ENCODE results near the gene NEGR1.
"Not testable (repeated sequence)": the region's sequence is repeated elsewhere in the genome, so short reads cannot be mapped to it uniquely, and the experiment has no call there.

NEGR1 gene

DNA sequence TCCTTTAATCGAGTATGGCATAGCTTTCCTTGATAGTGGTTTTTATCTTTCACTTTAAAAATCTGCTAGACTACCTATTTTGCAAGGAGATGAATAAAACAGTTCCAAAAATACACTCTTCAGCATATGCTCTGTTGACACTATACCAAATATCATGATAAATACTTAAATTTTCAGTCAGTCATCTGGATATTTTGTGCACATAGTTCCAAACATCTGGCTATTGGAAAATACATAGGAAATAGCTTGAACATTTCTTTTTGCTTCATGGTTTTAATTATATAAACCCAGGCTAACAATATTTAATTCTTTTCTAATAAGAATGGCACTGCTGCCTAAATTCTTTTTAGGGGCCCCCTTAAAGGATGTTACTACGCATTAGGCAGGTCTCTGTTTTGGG, 342.1 kb downstream of the NEGR1 start:
- no peak for DNase-seq

DNA sequence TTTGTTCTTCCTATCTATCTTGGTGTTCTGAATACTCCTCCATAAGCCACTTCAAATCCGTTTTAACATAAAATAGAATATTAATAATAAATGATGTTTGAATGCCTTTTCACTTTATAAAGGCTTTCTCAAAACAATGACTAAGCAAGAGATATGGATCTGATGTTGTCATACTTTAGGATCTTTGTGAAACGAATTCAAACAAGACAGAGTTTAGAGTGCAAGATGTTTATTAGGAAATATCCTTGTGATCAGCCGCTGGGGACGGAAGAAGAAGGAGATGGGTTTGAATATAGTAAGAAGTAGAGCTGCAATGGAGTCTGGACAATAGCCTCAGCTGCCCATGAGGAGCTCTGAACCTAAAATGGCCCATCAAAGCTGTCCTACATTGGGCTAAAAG, 351.8 kb downstream of the NEGR1 start:
- DNase-seq, result peak; percentile 6

DNA sequence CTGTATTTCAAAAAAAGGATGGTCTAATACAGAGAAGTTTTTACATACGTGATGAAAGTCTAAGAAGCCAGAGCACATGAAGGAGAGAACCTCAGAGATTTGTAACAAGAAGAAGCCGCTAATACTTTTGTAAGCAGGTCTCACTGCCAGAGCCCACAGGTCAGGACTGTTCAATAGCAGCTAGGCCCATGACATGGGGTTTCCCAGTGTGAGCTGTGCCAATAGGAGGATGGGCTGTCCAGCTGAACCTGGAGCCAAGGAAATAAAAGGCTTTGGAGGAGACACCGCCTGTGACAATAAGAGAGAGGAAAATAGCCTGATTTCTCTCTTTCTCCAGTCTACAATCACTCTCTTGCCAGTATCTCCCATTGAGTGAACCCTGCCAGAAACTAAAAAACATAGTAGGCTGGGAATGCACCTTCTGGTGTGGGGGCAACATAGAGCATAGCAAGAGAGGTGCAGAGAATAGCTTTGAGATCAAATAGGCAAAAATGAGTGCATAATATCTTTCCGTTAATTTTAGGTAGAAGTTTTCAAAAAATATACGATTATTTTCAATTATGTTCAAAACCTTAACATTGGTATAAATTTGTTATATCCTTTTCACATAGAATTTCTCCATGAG, 360.3 kb downstream of the NEGR1 start:
- DNase-seq, result no peak

DNA sequence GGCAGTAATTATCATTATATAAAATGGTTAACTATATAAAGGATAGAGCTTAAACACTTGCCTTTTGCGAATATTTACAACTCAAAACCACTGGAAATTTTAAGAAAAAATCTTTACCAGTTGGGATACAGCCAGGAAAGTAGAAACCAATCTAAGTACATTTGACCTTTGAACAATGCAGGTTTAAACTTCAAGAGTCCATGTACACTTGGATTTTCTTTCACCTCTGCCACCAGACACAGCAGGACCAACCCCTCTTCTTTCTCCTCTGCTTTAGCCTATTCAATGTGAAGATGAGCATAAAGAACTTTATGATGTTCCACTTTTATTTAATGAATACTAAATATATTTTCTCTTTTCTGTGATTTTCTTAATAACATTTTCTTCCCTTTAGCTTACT, 361.1 kb downstream of the NEGR1 start:
- no peak for DNase-seq

DNA sequence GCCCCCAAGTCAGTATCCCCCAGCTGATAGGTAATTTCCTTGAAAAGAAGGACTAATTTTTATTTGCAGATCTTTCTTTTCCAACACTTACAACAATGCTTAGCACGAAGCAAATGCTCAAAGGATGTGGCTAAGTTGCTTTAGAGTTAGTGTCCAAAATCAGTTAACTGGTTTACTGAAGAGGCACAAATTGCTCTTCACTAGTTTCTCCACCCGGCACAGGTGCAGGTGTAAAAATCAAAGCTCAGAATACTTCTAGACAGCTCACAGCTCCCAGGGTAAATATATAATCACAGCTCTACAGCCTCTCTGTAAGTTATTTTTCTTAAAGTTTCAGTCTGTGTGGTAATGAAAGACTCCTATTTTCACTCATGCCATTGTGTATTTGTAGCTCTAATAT, 361.8 kb downstream of the NEGR1 start:
- DNase-seq, result no peak

DNA sequence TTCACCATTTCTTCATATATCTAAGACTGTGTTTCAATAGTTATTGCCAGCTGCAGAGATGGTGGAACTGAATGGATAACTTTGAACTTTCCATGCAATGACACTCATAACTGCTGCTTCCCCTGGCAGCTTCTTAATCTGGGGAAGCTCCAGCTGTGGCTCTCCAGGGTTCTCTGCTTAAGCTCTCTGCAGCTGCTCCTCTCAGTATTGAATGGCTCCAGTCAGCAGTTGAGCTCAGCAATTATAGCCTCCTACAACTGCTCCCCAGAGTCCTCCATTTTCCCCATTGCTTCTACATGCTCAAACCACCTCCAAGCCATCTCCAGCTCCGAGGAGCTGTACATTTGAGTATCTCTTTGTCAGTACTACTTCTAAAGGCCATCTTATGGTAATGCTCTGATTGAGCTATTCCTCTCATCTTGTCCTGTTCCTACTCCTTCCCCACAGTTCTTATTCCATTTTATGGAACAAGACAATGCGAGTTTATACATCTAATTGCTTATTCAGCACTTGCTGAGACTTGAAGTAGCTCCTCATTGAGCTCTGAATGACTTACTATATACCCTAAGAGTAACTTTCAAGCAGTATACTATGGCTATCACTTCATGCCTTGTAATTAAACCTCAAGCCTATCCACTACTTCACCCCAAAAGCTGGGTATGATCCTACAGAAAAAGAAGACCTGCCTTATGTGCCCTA, 362.4 kb downstream of the NEGR1 start:
- DNase-seq, result no peak

DNA sequence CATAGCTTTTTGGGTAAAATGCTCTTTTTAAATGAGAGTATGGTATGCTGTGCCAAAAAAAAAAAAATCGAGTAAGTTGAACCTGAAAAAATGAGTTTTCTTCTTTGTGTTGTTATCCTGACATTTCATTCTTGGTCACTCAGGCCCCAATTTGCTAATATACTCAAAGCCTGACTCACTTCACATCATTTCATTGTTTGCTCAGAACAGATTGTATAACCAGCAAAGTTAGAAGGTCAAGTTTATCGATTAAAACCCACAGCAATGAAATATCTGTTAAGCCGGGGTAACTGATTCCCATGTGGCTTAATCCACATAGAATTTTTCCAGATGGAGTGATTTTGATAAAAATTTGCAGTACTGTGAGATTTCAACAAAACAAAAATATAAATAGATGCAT, 363.7 kb downstream of the NEGR1 start:
- no peak for DNase-seq

DNA sequence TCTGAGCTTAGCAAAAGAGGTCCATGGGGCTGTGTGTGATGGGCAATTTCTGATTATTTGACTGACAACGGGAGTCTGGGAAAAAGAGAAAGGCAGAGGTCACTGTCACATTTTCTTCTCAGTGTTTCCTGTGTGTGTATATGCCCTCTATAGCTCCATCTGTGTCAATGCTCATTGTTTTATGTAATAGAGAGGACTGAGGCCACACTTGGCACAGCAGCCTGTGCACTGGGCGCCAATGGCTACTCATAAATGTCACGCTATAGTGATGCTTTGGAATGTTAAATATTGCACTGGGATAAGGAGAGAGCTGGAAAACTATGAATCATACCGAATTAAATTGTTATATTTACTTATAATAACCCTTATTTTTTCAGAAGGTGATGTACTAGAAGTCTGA, 365.4 kb downstream of the NEGR1 start:
- no peak for DNase-seq

DNA sequence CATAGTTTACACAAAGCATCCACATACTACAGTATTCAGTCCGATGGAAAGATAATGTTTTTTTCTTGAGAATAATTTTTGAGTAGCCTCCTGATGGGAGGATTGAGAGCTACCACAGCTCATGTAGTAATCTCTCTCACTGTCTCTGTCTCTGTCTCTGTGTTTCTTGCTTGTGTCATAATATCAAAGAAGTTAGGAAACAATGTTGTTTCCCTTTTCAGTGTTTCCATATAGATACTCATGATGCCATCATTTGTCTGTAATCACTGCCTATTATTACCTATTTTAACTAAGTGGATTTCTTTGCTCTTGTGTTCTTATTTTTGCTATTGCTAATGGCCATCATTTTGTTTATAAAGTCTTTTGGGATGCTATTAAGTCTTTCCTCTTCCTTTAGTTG, 367.7 kb downstream of the NEGR1 start:
- no peak for DNase-seq

DNA sequence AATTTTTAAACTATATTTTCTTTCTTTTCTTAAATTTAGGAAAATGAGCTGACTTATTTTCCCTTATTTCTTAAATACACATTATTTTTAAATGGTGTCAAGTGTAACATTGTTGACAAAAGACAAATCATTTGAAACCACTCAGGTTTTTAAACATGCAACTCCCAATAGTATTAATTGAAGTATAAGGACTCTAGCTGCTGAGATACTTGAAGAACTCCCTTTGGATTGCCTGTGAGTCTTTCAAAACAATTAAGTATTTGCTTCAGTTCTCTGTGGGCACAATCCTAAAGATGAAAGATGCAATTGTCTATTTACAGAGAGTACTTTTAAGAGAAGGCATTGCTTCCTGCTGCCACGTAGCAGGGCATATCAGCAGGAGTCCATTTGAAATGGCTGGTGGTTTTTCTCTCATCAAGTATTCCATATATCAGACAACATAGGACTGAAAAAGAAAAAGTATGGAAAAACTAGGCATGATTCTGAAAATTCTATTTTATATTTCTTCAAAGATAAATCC, 373.4 kb downstream of the NEGR1 start:
- no peak for DNase-seq

DNA sequence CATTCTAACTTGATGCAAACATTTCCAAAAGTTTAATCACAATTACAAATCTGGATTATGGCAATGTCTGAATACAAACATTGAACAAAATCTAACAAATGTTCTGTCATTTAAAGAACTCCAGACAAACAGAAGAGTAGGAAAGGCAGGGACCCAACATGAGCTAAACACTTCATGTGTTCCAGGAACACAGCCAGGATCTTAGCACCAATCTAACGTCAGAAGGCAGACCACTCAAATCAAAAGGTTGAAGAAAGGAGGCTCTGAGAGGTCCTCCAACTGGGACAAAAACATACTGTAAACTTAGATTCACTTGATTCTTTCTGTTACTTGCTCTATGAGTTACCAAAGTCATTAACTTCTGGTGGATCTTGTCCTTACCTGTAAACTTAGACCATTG, 374.0 kb downstream of the NEGR1 start:
- DNase-seq, result no peak

DNA sequence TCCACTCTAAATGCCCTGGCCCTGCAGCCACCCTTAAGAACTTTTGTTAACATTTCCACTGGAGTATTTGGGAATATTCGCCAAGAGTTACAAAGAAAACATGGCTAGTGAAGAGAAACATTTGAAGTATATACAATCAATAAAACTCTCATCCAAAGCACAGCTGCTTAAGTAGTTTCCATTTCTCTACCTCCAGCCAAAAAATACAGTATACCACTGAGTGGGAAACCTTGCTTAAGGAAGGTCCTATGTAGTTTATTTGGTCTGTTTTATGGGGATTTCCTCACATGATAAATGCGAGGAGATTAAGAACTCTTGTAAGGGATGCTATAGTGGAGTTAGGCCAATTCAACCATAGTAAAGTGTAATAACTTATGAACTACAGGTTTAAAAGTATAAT, 382.5 kb downstream of the NEGR1 start:
- no peak for DNase-seq

DNA sequence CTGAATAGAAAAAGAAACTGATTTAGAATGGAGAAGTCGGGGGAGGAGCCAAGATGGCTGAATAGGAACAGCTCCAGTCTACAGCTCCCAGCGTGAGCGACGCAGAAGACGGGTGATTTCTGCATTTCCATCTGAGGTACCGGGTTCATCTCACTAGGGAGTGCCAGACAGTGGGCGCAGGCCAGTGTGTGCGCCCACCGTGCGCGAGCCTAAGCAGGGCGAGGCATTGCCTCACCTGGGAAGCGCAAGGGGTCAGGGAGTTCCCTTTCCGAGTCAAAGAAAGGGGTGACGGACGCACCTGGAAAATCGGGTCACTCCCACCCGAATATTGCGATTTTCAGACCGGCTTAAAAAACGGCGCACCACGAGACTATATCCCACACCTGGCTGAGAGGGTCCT, 394.2 kb downstream of the NEGR1 start:
- DNase-seq, result not testable (repeated sequence)

DNA sequence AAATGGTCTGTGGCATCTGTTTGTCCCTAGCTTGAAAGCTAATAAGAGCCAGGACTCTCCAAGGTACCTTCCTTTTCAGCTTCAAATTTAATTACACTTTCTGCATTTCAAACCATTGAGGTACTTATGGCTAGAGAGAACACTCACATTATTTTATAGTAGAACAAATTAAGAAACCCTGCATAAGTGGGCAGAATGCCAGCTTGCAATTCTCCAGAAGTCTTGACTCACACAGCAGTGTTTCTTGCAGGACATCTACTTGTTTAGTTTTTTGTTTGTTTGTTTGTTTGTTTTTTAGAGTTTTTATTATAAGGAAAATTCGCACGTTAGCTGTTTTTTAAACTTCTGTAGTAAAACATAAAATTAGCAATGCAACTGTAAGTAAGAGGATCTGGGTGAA, 397.2 kb downstream of the NEGR1 start:
- DNase-seq, result no peak

DNA sequence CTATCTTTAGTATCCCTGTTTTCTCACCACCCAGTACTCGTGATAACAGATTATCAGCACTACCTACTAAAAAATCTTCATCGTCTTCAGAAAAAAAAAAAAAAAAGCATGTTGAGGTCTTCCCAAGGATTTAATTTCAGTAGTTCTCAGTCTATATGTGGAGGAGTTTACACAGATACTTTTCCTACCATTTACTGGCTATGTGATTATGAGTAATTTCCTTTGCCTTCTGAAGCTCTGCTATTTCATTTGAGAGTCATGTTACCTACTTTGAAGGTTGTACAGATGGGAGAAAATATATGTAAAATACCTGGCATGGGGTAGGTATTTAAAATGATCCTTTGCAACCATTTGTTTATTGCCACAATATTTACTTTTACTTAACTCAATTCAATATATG, 399.7 kb downstream of the NEGR1 start:
- DNase-seq, result no peak

DNA sequence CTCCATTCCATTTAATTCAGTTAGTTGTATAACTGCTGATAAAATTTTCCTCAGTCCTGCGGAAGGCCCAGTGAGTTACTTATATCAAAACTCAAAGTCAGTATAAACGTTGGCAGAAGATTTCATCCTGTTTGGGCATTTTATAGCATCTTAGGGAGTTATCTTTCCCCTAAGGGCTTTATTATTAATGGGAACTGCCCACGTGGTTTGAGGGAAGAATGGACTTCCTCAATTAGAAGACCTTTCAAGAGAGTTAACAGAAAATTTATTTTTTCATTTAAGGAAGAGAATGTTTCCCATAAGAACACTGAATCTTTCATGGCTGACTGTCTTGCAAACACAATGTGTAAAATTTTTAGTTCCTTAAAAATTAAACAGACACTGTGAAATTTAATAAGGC, 400.1 kb downstream of the NEGR1 start:
- no peak for DNase-seq

DNA sequence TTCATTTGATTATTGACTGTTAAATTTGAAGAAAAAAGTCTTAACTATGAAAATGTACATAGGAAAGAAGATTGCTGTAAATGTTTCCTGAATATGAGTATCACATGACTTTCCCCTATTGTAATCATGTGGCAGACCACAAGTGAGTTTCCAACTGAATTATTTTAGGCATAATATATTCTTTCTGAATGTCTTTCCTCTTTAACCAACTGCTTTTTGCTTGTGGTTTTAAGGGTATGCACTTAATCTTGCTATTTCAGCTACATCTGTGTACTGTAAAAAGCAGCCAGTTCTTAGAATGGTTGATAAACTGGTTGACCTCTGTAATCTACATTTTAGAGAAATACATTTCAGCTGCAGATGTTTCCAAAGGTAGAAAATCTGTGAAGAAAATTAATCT, 400.7 kb downstream of the NEGR1 start:
- peak; percentile 19 for DNase-seq

DNA sequence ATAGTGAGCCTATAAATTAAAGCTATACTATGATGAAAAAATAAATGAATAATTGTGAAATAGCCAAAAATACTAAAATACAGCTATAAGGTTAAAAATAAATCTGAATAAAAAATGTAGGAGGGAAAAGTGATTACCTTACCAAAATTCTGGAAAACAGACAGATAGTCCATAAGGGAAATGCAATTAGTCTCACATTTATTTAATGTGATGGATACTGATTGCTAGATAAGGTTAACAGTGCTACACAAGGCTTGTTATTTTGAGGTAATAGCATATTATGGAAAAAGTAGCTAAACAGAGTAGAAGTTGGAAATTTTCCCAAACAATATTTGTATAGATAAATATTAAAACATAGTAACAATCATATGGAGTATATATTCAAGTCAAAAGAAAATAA, 413.0 kb downstream of the NEGR1 start:
- DNase-seq, result no peak

DNA sequence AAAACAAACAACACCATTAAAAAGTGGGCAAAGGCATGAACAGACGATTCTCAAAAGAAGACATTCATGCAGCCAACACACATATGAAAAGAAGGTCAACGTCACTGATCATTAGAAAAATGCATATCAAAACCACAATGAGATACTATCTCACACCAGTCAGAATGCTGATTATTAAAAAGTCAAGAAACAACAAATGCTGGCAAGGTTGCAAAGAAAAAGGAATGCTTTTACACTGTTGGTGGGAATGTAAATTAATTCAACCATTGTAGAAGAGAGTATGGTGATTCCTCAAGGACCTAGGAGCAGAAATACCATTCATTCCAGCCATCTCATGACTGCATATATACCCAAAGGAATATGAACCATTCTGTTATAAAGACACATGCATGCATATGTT, 419.6 kb downstream of the NEGR1 start:
- peak; percentile 42 for DNase-seq

DNA sequence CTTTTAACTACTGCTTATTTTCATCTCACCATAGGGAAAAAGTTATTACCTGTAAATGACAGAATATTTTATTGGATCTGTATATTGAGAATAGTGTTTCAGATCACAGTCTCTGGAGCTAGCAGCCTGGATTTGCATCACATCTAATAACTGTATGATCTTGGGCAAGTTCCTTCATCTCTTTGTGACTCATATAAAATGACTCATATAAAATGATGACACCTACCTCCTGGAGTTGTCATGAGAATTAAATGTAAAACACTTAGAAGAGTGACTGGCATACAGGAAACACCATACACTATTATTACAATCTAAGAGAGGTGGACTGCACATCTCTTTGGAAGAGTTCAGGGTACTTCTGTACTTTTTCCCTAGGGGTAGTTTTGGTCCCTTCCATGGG, 421.3 kb downstream of the NEGR1 start:
- DNase-seq, result peak; percentile 86

DNA sequence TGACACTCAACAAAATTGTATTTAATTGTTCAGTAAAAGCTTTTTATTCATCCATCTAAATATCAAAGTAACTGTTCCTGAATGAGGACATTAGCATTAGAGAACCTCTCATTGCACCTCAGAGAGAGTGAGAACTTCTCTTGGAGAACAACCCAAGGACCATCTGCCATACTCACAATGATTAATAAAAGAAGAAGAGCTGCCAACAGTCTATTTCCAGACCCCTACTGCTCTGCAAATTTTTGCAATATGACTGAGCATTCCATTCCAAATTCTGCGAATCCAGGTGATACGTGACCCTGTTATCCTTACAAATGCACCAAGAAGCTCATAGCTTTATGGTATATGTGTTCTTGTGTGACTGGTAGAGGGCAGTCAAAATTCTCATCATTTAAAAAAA, 422.5 kb downstream of the NEGR1 start:
- DNase-seq, result no peak

DNA sequence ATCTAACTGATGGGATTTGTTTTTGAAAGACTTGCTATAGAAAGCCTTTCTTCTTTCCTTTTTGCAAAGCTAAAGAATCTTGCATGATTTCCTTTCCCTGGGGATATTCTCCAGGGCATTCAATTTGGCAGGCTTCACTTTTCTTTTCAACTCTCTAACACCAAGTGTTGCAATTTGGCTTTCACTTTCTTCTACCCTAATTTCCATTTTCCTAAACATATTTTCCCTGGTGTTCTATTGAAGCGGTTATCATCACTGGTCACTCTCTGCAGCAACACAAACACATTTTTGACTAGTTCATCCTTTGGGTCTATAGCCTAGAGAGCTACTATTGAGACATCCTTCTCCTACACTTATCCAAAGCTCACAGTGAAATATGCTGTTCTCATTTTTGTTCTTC, 424.5 kb downstream of the NEGR1 start:
- DNase-seq, result peak; percentile 48

DNA sequence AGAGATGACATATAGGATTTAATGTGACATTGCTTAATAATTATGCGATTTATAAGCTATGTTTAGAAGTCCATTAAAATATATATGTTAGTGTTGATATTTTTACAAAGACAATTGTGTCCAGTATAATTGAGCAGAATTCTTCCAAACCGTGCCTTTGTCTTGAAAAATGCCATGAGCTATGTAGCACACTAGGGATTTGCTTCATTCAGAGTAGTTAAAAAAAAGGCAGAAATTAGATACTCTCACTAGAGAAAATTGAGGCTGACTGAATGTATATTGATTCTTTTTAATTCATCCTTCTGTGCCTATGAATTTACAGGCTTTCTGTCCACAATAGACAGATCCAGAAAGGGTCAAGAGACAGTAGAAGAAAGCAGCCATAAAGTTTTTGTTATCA, 429.0 kb downstream of the NEGR1 start:
- no peak for DNase-seq

DNA sequence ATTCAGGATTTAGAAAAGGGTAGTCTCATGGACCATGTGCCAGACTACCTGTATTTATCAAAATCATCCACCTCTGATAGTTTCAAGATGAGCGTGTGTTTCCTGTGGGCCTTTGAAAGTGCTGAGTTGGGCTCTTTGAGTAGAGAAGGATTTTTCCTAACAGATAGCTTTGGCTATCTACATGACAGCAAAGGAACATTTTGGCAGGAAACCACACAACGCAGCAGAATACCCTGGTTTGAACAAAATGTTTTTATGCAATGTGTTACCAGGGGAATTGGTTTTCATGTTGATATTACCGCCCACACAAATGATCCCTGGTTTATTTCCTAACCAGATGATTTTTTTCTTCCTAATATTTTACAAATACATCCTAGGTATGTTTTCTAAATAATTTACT, 431.4 kb downstream of the NEGR1 start:
- DNase-seq, result no peak

DNA sequence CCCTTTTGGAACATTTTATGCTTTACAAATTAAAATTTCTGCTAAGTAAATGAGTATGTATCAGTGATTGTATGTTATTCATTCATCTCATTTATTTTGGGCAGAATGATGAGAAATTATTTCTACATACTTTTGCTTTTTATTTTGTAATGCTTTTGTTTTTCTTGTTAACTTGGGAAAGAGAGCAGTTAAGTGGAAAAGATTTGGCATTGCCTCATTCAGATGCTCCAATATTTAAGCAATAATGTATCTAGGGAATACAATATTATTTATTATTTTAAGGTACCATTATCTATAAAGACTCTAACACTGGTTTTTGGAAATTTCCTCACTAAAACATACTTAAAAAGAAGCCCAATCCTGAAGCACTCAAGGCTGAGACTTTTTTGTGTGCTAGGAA, 431.8 kb downstream of the NEGR1 start:
- no peak for DNase-seq
